ENCODE results near the gene ANKRD12.

- TF ChIP-seq EP300 (IDR thresholded peaks at IDR 0.05) (no peak), CTCF (IDR thresholded peaks at IDR 0.05) (no peak), POLR2A (IDR thresholded peaks at IDR 0.05) (no peak)
Observed at GRCh38 chr18:9287036-9287435, 150.5 kb downstream of the ANKRD12 start.
